HG02973 (cell line): Measurements from ENCODE around the gene SEMA7A.
A peak's percentile ranks its signal among the peaks of the same experiment; 100 is the strongest.
"Not testable (repeated sequence)": the region's sequence is repeated elsewhere in the genome, so short reads cannot be mapped to it uniquely, and the experiment has no call there.

Source experiments
- ATAC-seq: cut with Tn5 transposase; IDR thresholded peaks from one replicate; pipeline ENCODE4 v1.9.1; 2021; ENCODE audit warnings: moderate library complexity; ENCODE audit not compliant: unreplicated experiment

The SEMA7A gene

DNA sequence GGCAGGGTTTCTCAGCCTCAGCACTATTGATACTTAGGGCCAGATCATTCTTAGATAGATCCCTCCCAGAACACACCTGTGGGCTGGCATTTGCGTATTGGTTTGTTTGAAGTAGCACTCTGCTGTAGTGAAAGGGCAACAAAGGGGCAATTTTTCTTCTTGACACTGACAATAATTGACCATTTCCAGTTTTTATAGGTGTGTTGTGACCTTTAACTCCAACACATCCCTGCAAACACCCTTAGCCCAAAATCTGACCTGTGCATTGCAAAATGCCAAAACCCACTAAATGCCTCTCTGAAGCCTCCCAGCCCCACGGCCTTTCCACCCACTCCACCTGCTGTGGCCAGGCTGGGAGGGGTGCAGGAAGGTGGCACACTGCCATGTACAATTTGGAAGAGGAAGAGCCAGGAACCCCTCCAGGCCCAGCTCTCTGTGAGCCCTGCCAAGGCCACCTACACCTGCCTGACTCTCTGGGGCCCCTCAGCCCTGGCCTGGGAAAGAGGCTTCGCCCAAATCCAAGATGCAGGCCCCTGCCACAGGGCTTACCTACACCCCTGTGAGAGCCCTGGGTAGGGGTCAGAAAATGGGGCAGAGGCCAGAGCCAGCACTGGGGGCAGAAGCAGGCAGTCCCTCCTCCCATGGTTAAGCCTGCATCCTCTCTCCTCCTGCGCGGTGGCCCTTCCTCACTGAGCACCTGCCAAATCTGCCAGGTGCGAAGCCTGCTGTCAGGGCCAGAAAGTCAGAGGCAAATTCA is 56.8 kb downstream of the SEMA7A start:
- ATAC-seq, result no peak

DNA sequence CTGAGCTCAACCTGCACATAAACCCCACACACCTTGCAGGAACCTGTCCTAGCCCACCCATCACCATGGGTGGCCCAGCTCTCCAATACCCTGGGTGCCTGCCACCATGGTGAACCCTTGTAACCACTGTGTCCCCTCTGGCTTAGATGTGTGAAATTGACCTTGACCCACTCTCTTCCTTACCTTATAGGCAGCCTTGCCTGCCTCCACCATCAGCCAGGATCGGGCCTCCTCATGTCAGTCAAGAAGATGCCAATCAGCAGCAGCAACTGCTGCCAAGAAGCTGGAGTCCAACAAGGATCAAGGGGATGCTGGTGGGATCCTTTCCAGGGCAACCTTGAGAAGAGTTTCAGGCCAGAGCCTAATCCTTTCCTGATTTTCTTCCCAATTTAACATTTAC is 57.5 kb downstream of the SEMA7A start:
- ATAC-seq, result no peak

DNA sequence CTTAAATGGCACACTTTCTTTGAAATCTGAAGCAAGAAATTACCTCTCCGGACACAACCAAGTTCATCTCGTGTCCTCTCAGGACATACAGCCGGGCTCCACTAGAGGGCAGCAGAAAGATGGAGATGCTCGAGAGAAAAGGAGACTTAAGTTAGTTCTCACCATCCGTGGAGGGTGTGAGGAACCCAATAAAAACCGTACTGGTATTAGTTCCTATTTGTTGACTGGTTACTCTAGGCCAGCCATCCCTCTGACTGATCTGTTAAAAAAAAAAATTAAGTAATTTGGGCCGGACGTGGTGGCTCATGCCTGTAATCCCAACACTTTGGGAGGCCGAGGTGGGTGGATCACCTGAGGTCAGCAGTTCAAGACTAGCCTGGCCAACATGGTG is 58.5 kb downstream of the SEMA7A start:
- no peak for ATAC-seq

DNA sequence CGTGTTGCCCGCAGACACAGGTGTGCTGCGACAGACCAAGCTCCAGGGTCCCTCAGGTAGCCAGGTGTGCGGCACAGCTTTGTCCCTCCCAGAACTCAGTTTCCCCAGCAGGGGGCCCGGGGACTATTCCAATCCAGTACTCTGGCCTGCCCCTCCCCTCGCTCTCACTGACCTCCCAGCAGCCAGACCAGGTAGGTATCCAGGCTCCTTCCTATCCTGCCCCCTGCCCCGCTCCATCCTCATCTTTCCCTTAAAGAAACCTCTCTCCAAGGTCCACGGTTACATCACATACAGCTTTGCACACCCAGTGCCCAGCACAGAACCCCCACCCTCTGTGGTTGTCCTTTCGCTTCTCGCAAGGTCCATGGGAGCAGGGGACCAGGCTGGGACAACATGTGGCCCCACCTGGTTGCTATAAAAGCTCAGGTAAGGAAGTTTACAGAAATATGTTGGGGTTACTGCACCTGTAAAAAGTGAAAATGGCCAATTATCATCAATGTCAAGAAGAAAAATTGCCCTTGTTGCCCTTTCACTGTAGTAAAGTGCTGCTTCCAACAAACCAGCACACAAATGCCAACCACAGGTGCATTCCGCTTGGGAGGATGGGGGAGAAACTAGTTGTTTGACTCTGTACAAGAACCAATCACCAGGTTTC is 59.0 kb downstream of the SEMA7A start:
- no peak for ATAC-seq

DNA sequence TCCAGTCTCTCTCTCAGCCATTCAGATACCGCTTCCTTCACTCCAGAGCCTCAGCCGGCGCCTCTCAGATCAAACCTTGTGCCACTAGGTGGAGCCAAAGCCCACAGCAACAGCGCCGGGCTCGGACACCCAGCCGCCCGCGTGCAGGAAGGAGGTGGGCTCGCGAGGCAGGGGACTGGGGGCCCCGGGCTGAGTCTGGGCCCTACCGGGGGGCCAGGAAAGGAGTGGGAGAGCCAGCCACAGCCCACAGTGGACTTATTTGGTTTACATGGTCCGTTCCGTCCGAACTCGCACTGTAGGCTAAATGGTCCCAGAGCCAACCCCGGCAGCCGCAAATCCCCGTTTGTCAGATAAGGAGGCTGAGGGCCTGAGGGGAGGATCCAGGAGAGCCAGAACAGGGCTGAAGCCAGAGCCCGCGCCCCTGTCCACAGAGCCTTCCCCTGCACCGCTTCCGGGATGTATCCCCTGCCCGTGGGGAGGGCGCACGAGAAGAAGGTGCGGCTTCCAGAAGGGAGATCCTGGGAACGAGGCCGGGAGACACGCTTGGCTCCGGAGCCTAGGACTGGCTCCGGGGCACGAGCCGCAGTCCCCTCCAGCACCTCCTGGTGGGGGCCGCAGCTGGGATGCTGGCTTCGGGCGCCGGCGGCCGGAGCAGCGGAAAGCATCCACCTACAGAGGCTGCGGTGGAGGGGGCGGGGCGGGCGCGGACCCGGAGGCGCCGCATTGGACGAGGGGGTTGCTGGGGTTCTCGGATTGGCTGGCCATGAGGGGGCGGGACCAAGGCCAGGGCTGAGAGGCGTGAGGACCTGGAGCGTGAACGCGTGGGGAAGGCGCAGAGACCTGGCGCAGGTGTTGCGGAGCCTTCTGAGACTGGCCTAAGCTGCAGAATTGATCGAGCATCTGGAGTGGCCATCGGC is 59.8 kb downstream of the SEMA7A start:
- ATAC-seq, result peak; percentile 62

DNA sequence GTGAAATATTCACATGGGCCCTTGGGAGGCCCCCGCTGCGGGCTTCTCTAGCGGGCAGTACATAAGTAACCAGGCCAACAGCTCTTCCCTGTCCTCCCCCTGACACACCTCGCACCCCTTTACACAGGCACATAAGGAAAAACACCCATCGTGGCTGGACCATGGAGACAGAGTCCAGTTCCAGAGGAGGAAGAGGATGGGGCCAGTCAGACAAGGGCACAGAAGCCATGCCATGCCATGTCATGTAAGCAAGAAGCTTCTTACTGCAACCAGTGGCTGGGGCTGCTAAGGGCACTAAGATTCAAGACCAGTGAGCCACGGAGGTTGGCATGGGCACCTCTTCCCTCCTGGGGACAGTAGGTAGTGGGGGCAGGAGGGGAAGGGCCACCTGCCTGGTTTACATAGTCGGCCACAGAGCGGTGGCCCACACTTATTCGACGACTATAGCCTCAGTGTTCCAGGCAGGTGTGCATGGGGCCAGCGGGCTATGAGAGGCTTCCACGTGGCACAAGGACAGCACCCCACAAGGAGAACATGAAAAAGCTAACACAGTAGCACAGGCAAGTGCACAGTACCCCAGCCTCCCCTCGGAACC is 60.6 kb downstream of the SEMA7A start:
- no peak for ATAC-seq

DNA sequence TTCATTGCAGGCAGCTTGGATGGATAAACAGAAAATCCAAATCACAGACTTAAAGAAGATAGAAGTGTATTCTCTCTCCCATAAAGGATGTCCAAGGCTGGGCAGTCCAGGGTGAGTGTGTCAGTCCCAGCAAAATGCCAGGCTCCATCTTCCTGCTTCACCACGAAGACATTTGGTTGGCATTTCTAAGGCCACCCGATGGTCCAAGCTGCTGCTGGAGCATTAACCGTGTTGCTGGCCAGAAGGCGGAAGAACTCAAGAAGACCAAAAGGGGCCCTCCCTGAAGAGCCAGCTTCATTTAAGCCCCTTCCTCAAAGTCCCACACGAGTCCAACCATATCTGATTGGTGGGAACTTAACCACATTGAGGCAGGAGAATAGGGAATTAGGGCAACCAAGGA is 63.3 kb downstream of the SEMA7A start:
- ATAC-seq, result no peak

DNA sequence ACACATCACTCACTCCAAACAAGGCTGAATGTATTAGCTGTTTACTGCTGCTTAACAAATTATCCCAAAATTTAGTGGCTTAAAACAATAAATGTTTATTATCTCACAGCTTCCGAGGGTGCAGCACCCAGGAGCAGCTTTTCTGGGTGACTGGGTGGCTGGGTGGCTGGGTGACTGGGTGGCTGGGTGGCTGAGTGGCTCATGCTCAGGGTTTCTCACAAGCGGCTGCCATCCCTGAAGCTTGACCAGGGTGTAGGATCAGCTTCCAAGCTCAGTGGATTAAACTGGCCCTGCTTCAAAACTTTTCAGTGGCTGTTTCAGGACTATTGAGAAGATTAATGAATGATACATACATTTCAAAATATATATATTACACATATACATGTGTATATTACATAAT is 64.0 kb downstream of the SEMA7A start:
- ATAC-seq, result no peak

DNA sequence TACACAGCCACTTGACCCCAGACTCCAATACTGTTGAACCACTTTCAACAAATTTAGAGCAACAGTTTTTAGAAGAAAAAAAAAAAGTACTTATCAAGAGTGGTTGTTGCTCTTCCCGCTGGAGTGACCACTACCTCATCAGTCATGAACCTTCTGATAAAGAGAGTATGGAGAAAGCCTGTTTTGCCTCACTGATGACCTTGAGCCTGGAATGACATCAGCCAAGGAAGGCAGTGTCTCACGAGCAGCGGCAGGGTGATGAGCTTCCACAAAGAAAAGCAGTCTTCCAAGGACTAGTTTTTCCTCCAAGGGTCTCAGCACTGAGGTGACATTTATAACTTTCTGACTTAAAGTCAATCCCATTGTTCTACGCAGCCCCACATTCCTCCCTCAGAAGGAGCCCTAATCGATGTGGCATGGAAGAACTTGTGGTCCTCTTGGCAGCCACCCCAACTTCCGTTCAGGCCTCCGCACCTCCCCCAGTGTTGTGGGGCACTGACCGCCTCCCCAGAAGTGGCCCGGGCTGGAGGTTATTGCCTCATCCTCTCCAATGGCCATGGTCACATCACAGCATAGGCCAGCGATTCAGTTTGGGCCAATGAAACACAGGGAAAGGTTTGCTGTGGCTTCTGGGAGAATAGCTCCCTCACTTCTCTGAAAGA is 64.5 kb downstream of the SEMA7A start:
- no peak for ATAC-seq

DNA sequence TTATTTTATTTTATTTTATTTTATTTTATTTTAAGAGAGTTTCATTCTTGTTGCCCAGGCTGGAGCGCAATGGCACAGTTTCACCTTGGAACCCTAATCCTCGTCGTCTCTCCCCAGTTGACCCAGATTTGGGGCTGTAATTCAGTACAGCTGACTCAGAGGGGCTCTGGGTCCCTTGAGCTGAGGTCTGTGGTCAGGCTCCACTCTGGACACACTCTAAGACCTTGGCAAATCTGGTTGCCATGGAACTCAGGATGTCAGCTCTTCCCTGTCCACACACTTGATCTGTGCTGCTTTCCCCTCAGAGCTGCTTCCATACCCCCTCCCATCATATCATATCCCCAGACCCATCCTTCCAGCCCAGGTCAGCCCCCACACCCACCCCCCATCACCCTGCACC is 65.6 kb downstream of the SEMA7A start:
- no peak for ATAC-seq

DNA sequence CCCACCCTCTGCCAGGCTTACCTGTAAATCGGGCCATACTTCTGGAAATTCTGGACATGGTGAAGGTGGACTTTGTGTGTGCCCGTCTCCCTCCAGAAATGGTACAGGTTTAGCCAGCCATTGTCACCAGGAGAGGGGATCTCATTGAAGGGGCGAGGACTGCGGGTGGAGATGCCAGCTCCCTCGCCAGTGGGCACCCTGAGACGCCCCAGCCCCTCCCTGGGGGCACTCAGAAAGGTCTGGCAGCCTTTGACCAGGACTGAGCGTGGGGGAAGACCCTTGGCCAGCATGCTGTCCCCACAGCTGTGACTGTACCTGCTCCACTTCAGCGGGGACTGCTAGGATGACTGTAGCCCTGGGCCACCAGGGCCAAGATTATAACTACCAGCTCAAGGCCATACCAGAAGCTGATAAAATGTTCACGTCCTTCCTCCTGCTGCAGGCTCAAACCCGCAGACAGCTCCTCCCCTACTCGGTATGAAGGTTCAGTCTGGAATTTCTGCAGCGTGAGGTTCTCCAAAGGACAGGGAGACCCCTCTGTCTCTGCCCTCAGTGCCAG is 66.4 kb downstream of the SEMA7A start, which contains the start of gene CYP11A1:
Gene CYP11A1, minus strand, starts transcription at position 351 of the 559 bp plus-strand sequence. Its CDS starts 61 bp downstream, at position 290.
- no peak for ATAC-seq

DNA sequence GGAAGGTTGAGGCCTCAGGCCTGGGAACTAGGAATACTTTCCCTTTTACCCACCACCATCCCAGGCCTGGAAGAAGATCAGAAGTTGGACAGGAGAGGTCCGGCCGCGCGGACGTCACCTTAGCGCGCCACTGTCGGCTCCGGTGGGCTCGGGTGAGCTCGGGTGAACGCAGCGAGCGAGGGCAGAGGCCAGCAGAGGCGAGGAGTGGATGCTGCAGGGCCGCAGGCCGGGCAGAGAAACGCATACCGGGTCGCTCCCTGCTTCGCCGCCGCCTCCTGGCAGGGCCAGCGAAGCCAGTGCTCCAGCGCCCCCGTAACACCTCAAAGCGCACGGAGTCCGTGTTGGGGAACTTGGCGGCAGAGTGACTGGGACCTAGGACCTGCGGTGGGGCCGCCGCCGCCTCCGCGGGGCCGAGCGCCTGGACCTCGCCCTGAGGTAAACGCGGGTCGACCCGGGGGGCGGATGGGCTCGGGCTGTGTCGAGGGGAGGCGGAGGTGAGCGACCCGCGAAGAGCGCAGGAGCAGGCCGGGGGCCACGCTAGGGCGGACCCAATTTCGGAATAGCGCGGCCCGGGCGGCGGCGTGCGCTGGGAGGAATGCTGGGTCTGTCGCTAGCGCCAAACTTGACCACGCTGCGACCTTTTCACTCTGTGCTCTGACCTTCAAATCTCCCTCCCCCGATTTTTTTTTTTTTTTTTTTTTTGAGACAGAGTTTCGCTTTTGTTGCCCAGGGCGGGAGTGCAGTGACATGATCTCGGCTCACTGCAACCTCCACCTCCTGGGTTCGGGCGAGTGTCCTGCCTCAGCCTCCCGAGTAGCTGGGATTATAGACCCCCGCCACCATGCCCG is 67.9 kb downstream of the SEMA7A start:
- ATAC-seq, result no peak

DNA sequence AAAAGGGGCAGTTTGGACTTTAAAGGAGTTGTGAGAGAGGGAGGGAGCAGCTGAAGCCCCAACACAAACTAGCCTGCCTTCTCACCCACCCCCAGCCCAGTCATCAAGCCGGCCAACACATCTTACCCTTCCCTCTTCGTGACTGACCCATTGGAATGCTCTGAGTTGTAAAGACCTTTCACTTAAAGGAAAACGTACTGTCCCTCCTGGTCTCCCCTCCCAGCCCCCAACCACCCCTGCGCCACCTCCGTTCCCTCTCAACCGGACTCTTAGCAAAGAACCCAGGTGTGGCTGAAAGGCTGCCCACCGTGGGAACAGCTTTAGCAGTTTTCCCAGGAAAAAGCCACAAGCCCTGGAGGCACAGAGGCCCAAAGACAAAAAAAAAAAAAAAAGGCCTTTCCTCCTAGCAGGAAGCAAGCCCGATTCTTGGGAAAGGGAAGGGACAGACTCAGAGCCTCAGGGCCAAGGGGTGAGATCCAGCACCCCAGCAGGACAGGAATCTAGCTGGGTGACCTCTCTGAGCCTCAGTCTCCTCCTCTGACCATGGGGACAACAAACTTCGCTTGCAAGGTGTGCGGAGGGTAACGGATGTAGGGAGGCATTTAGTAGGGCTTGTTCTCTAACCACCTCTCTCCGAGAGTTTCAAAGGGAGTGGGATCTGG is 68.7 kb downstream of the SEMA7A start:
- no peak for ATAC-seq

DNA sequence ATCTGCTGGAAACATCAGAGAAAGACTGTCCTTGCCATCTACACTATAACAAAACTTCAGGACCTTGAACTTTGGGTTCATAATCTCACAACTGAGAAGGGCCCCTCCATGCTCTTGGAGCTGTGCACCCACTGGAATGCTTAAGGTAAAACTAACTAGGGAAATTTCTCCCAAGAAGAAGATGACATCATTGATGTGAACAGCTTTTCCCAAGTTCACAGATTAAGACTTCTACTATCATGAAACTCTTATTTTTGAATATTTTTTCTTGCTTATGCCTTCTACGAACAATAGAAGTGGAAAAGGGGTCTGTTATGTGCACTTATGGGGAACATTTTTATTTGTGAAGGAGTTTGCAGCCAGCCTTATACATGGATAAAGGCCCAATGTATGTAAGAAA is 71.3 kb downstream of the SEMA7A start:
- ATAC-seq, result no peak

DNA sequence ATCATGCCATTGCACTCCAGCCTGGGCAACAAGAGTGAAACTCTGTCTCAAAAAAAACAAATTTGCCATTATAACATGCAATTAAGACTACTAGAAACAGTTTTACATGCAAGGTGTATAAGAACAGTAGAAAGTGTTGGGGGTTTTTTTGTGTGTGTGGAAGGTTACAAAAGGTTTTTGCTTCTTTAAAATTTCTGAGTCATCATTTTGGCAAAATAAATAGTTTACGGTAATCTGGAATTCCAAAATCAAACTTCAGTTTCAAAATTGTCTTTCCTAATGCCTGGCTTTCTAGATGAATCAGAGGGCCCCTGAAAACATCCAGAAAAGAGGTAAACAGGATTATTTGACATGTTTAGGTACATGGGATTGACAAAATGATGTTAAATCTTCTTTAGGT is 72.9 kb downstream of the SEMA7A start:
- ATAC-seq, result not testable (repeated sequence)

DNA sequence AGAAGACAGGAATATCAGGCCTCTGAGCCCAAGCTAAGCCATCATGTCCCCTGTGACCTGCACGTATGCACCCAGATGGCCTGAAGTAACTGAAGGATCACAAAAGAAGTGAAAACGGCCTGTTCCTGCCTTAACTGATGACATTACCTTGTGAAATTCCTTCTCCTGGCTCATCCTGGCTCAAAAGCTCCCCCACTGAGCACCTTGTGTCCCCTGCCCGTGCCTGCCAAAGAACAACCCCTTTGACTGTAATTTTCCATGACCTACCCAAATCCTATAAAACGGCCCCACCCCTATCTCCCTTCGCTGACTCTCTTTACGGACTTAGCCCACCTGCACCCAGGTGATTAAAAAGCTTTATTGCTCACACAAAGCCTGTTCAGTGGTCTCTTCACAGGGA is 74.4 kb downstream of the SEMA7A start:
- not testable (repeated sequence) for ATAC-seq
